GM12878 (cell line): ENCODE results near the gene TLR10. TPM values are rescaled to one million over a fixed set of nuclear protein-coding genes. Genes with fewer than 3 reads are reported as not detected.

Experiments
- BACH1 ChIP-seq: fragments of 450-650 bp; IDR thresholded peaks from 2 replicates; pipeline ENCODE4 v1.6.1; 2017; ENCODE audit warnings: mild to moderate bottlenecking, borderline replicate concordance
- CREM ChIP-seq: IDR thresholded peaks from 2 replicates; pipeline ENCODE4 v1.6.1; 2014; ENCODE audit warnings: antibody characterized with exemption, low read depth
- FOXM1 ChIP-seq: IDR thresholded peaks from 2 replicates; pipeline ENCODE4 v1.6.1; 2012; ENCODE audit warnings: low read depth, mild to moderate bottlenecking, inconsistent platforms, low read length, moderate library complexity
- IKZF1 ChIP-seq: fragments of 450-650 bp; conservative IDR thresholded peaks from 2 replicates; pipeline ENCODE4 v1.6.1; 2017; ENCODE audit warnings: antibody characterized with exemption, mild to moderate bottlenecking
- JUNB ChIP-seq: IDR thresholded peaks from 2 replicates; pipeline ENCODE4 v1.6.1; 2016; ENCODE audit warnings: antibody characterized with exemption, mild to moderate bottlenecking
- JUND ChIP-seq: IDR thresholded peaks from 2 replicates; pipeline ENCODE4 v1.6.1; 2012; ENCODE audit warnings: low read depth, mild to moderate bottlenecking, low read length, improper control_type of control experiment, moderate library complexity
- KLF5 ChIP-seq: fragments of 450-650 bp; IDR thresholded peaks from 2 replicates; pipeline ENCODE4 v1.6.1; 2014; ENCODE audit warnings: mild to moderate bottlenecking; ENCODE audit not compliant: partially characterized antibody
- MXI1 ChIP-seq: fragments of 150-350 bp; IDR thresholded peaks from 2 replicates; pipeline ENCODE4 v1.6.1; 2011; ENCODE audit warnings: low read depth, mild to moderate bottlenecking, inconsistent platforms, low read length, improper control_type of control experiment
- POLR2AphosphoS2 ChIP-seq: IDR thresholded peaks from 2 replicates; pipeline ENCODE4 v1.6.1; 2011; ENCODE audit warnings: low read depth, mild to moderate bottlenecking, low read length, improper control_type of control experiment, moderate library complexity
- POLR2AphosphoS5 ChIP-seq: IDR thresholded peaks from 2 replicates; pipeline ENCODE4 v1.6.1; 2011; ENCODE audit warnings: mild to moderate bottlenecking, low read length, inconsistent platforms
- POU2F2 ChIP-seq: IDR thresholded peaks from 3 replicates; pipeline ENCODE4 v1.6.1; 2011; ENCODE audit warnings: low read depth, mild to moderate bottlenecking, low read length, borderline replicate concordance
- RBBP5 ChIP-seq: fragments of 200-600 bp; sonication (generic); conservative IDR thresholded peaks from 2 replicates; pipeline ENCODE4 v1.6.1; 2016
- SMC3 ChIP-seq: IDR thresholded peaks from 2 replicates; pipeline ENCODE4 v1.6.1; 2011; ENCODE audit warnings: low read length, improper control_type of control experiment, borderline replicate concordance
- ZBED1 ChIP-seq: IDR thresholded peaks from 2 replicates; pipeline ENCODE4 v1.6.1; 2016; ENCODE audit warnings: borderline replicate concordance
- ZBTB4 ChIP-seq: fragments of 450-650 bp; formaldehyde crosslinking; IDR thresholded peaks from 2 replicates; pipeline ENCODE4 v1.4.0; 2022; ENCODE audit warnings: mild to moderate bottlenecking, moderate library complexity
- ZNF687 ChIP-seq: fragments of 450-650 bp; IDR thresholded peaks from 2 replicates; pipeline ENCODE4 v1.6.1; 2017; ENCODE audit warnings: mild to moderate bottlenecking, moderate library complexity
- polyA plus RNA-seq, 11 experiments: library from polyadenylated mRNA; depleted of rRNA in 4 of 11; unstranded in 6 of 11; stranded (reverse) in 5 of 11; fragments of >200 nt; fragmentation: Nextera tagmentation in 4 of 11; fragmentation: Illumina TruSeq in 1 of 11; extraction: Ambion mirVana in 4 of 11; extraction: Trizol in 1 of 11; gene quantifications; 1 replicate in 1 of 11; 2 replicates in 10 of 11; pipeline versions ENCODE4 v1.2.1 to v1.2.3, GENCODE V29; 2011 to 2016; ENCODE audit warnings: inconsistent platforms in 2 of 11, missing spikeins in 2 of 11, low read depth in 1 of 11
- total RNA-seq, 4 experiments: library from RNA; depleted of rRNA in 3 of 4; stranded (reverse); fragments of >200 nt in 3 of 4; fragmentation: Illumina TruSeq in 1 of 4; extraction: Trizol in 1 of 4; gene quantifications; 2 replicates each; pipeline versions ENCODE4 v1.2.1 to v1.2.3, GENCODE V29; 2013 to 2021
- TF ChIP-seq, protein P1 (sequence below): IDR thresholded peaks from 2 replicates; pipeline ENCODE4 v1.6.1; 2012; ENCODE audit warnings: low read length, inconsistent platforms
- TF ChIP-seq, protein P2 (sequence below): fragments of 450-650 bp; IDR thresholded peaks from 2 replicates; pipeline ENCODE4 v1.6.1; 2017; ENCODE audit warnings: mild to moderate bottlenecking, low read depth, inconsistent platforms; ENCODE audit not compliant: poor library complexity, severe bottlenecking

TLR10 gene
- total and polyA plus RNA-seq, 10 of the 15 experiments (the other 5 are each of a cell fraction or from before 2014, with no cell fraction given): 31.5 to 149 (median 64.9) TPM

GRCh38 chr4:38815885-38816782 lies 33.3 kb upstream of the TLR10 start (continued):
- TF ChIP-seq ZNF687 (peak; percentile 88), CREM (peak; percentile 39; the same call in 1 of the 2 replicates), FOXM1 (no peak), IKZF1 (peak; percentile 28; the same call in 1 of the 2 replicates), MXI1 (peak; percentile 44; the same call in 1 of the 2 replicates), ZBED1 (0 out of 2 replicates have a peak, but pooled peaks have one; percentile 49), SMC3 (0 out of 2 replicates have a peak, but pooled peaks have one; percentile 3), POU2F2 (0 out of 3 replicates have a peak, but pooled peaks have one; percentile 16), RBBP5 (no peak), KLF5 (no peak), JUNB (peak; percentile 52), ZBTB4 (CRISPR knock-in tag) (0 out of 2 replicates have a peak, but pooled peaks have one; percentile 27), POLR2AphosphoS2 (peak; percentile 60; the same call in 1 of the 2 replicates), JUND (0 out of 2 replicates have a peak, but pooled peaks have one; percentile 55), POLR2AphosphoS5 (peak; percentile 88), BACH1 (peak; percentile 57; the same call in 1 of the 2 replicates)
- TF ChIP-seq, protein P1, sequence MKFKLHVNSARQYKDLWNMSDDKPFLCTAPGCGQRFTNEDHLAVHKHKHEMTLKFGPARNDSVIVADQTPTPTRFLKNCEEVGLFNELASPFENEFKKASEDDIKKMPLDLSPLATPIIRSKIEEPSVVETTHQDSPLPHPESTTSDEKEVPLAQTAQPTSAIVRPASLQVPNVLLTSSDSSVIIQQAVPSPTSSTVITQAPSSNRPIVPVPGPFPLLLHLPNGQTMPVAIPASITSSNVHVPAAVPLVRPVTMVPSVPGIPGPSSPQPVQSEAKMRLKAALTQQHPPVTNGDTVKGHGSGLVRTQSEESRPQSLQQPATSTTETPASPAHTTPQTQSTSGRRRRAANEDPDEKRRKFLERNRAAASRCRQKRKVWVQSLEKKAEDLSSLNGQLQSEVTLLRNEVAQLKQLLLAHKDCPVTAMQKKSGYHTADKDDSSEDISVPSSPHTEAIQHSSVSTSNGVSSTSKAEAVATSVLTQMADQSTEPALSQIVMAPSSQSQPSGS: peak; percentile 87
- TF ChIP-seq, protein P2, sequence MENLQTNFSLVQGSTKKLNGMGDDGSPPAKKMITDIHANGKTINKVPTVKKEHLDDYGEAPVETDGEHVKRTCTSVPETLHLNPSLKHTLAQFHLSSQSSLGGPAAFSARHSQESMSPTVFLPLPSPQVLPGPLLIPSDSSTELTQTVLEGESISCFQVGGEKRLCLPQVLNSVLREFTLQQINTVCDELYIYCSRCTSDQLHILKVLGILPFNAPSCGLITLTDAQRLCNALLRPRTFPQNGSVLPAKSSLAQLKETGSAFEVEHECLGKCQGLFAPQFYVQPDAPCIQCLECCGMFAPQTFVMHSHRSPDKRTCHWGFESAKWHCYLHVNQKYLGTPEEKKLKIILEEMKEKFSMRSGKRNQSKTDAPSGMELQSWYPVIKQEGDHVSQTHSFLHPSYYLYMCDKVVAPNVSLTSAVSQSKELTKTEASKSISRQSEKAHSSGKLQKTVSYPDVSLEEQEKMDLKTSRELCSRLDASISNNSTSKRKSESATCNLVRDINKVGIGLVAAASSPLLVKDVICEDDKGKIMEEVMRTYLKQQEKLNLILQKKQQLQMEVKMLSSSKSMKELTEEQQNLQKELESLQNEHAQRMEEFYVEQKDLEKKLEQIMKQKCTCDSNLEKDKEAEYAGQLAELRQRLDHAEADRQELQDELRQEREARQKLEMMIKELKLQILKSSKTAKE: peak; percentile 59
